Urothelium cell line (cell line): ENCODE measurements around the gene SLC38A4.

Experiments used
- DNase-seq: peaks from one replicate; pipeline ENCODE4 v3.0.0; 2011; ENCODE audit warnings: low spot score, mixed read lengths
- FAIRE-seq: peaks from 2 replicates; lab custom pipeline; 2011; peaks lifted over from hg19 to GRCh38; lab: Jason Lieb, UNC

The SLC38A4 gene

DNA sequence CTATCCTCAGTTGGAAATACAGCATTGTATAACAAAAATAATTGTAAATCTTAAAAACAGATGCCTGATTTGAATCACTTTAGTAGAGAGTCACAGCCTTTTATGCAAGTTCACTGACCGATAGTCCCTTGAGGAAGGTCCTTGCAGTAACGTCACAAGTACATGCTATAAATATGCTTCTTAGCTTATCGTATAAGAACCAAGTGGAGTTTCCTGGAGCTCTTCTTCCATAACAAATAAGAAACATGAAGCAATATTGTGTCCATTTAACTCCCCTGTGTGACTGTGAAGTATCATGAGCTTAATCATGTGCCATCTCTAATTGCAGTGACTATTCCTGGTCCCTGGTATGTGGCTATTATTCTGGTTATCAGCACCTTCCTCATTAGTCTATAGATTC lies 107.9 kb downstream of the SLC38A4 start:
- DNase-seq (no peak), FAIRE-seq (no peak)

DNA sequence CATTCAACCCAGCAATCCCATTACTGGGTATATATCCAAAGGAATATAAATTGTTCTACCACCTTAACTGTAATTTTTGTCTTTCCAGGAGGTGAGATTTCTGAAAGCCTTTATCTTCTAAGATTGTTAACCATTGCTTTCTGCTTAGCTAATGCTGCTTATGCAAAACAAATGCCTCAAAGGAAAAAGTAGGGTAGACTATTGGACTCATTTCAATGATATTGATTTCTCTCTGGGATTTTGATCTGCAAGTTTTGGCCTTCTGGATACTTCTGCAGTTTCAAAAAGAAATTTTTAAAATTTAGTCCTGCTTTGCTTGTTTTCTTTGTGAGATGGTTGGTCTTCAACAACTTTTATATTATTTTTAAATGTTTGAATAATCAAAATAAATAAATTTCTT lies 108.6 kb downstream of the SLC38A4 start:
- no peak for FAIRE-seq
- DNase-seq = no peak
